K562 (cell line): Measurements from ENCODE around the gene SLBP. TPM values are rescaled to one million over a fixed set of nuclear protein-coding genes. Genes with fewer than 3 reads are reported as not detected.
A peak's percentile ranks its signal among the peaks of the same experiment; 100 is the strongest.

Experiments
- ATAC-seq: fragments of 200-7000 bp; cut with Tn5 transposase; 3 replicates; pipeline ENCODE4 v1.9.1; 2020; ENCODE audit warnings: moderate library complexity
- BruUV-seq: library from RNA; stranded (reverse); fragments of 400-500 nt; replicated peaks from 2 replicates; lab custom pipeline; 2021; lab: Mats Ljungman, UMichigan
- CTCF ChIA-PET: fragments of 300-600 bp; formaldehyde crosslinking; extraction: SDS; loops from one replicate; lab custom pipeline; 2021; ENCODE audit warnings: low intra/inter-chr PET ratio; lab: Yijun Ruan, JAX
- POLR2A ChIA-PET: fragments of 300-600, 350-650 bp; sonication (Branson Sonifier 250); formaldehyde crosslinking; extraction: SDS; loops from one replicate; lab custom pipeline; 2021; ENCODE audit warnings: antibody characterized with exemption, inconsistent platforms; lab: Yijun Ruan, JAX
- DNase-seq, 4 experiments: peaks; one replicate each; pipeline versions ENCODE4 v3.0.0 to v3.0.0-alpha.2; 2011 to 2018; ENCODE audit warnings: low spot score in 3 of 4, mixed read lengths in 3 of 4; ENCODE audit errors: extremely low read depth in 1 of 4
- FAIRE-seq: peaks from 2 replicates; lab custom pipeline; 2011; peaks lifted over from hg19 to GRCh38; lab: Jason Lieb, UNC
- H2AFZ ChIP-seq: 2 replicates; pipeline ENCODE4 v1.6.0; 2011; ENCODE audit warnings: low read depth, low read length, control low read depth, inconsistent platforms
- H3K27ac ChIP-seq: fragments of 200-600 bp; 3 replicates; pipeline ENCODE4 v1.8.0; 2011; ENCODE audit warnings: low read depth, mild to moderate bottlenecking, control low read depth, inconsistent platforms, low read length, moderate library complexity, mixed read lengths; ENCODE audit errors: extremely low read depth
- H3K27me3 ChIP-seq, 2 experiments: fragments of 300-600 bp in 1 of 2; 2 replicates in 1 of 2; 3 replicates in 1 of 2; pipeline versions ENCODE4 v1.6.0 to v1.8.0; 2011; ENCODE audit warnings: inconsistent platforms in 2 of 2, low read length in 2 of 2, mild to moderate bottlenecking in 1 of 2, mixed read lengths in 1 of 2, moderate library complexity in 1 of 2; ENCODE audit not compliant: control insufficient read depth in 2 of 2, insufficient read depth in 2 of 2
- H3K36me3 ChIP-seq: fragments of 300-600 bp; 3 replicates; pipeline ENCODE4 v1.8.0; 2011; ENCODE audit warnings: mild to moderate bottlenecking, low read length, inconsistent platforms; ENCODE audit not compliant: control insufficient read depth, insufficient read depth
- H3K4me1 ChIP-seq, 2 experiments: fragments of 200-600 bp in 1 of 2; replicated peaks in 1 of 2; 2 replicates in 1 of 2; 3 replicates in 1 of 2; pipeline versions ENCODE4 v1.5.1 to v1.8.0; 2011; ENCODE audit warnings: inconsistent platforms in 2 of 2, low read length in 2 of 2, mild to moderate bottlenecking in 1 of 2, mixed read lengths in 1 of 2, moderate library complexity in 1 of 2; ENCODE audit not compliant: control insufficient read depth in 2 of 2, insufficient read depth in 2 of 2
- H3K4me2 ChIP-seq: 2 replicates; pipeline ENCODE4 v1.6.1; 2011; ENCODE audit warnings: low read length, control low read depth, inconsistent platforms, mixed read lengths; ENCODE audit not compliant: insufficient read depth
- H3K4me3 ChIP-seq: fragments of 200-600 bp; sonication (generic), shearing (Covaris generic); 2 replicates; pipeline ENCODE4 v1.5.1; 2016; ENCODE audit warnings: control low read depth, inconsistent platforms
- H3K79me2 ChIP-seq: fragments of 200-600 bp; 3 replicates; pipeline ENCODE4 v1.8.0; 2011; ENCODE audit warnings: low read length, inconsistent platforms; ENCODE audit not compliant: control insufficient read depth, insufficient read depth
- H3K9ac ChIP-seq, 2 experiments: 2 replicates each; pipeline versions ENCODE4 v1.6.0 to v1.6.1; 2011; ENCODE audit warnings: low read depth in 2 of 2, low read length in 2 of 2, control low read depth in 1 of 2, inconsistent platforms in 1 of 2, mild to moderate bottlenecking in 1 of 2, mixed read lengths in 1 of 2; ENCODE audit not compliant: insufficient read depth in 1 of 2
- H3K9me1 ChIP-seq: one replicate; pipeline ENCODE4 v1.6.0; 2011; ENCODE audit warnings: inconsistent platforms, mild to moderate bottlenecking, low read length, moderate library complexity; ENCODE audit not compliant: control insufficient read depth, insufficient read depth
- H3K9me3 ChIP-seq: replicated peaks from 2 replicates; pipeline ENCODE4 v1.5.1; 2011; ENCODE audit warnings: low read depth, low read length, inconsistent platforms; ENCODE audit not compliant: control insufficient read depth, insufficient read depth
- H4K20me1 ChIP-seq: replicated peaks from 2 replicates; pipeline ENCODE4 v1.6.1; 2011; ENCODE audit warnings: low read length, inconsistent platforms, mixed read lengths; ENCODE audit not compliant: control insufficient read depth, insufficient read depth
- NEUROD1 ChIP-seq: fragments of 150-350 bp; IDR thresholded peaks from 2 replicates; pipeline ENCODE4 v1.6.1; 2014; ENCODE audit warnings: borderline replicate concordance, low read length, low read depth; ENCODE audit not compliant: partially characterized antibody
- POLR2G ChIP-seq: fragments of 200-400 bp; formaldehyde crosslinking; IDR thresholded peaks from 2 replicates; pipeline ENCODE4 v1.6.1; 2017; ENCODE audit warnings: low read depth, mild to moderate bottlenecking, antibody characterized with exemption, low read length, moderate library complexity
- ZNF586 ChIP-seq: fragments of 450-650 bp; formaldehyde crosslinking; conservative IDR thresholded peaks from 2 replicates; pipeline ENCODE4 v1.4.0; 2020; ENCODE audit warnings: mild to moderate bottlenecking, moderate library complexity
- WGBS: fragments of 100-300 bp; shearing (Covaris generic); methylation state at CpG from one replicate; pipeline ENCODE4 v1.1.6; 2016; ENCODE audit warnings: low coverage, mixed read lengths; ENCODE audit not compliant: insufficient coverage; ENCODE audit errors: missing lambda C conversion rate; 5-methylcytosine and 5-hydroxymethylcytosine counted together
- in situ Hi-C: fragments of 300-500 bp; cut with MboI; formaldehyde crosslinking; loops from 4 replicates; pipeline ENCODE4 v1.15.0; 2018; ENCODE audit warnings: inconsistent platforms, mixed read lengths
- intact Hi-C: fragments of 100-400 bp; cut with micrococcal nuclease; formaldehyde crosslinking; loops from 2 replicates; pipeline ENCODE4 v1.14.2; 2022
- polyA plus RNA-seq, 8 experiments: library from polyadenylated mRNA; depleted of rRNA in 4 of 8; stranded (reverse) in 5 of 8; unstranded in 3 of 8; fragments of >200 nt; fragmentation: Nextera tagmentation in 2 of 8; fragmentation: Illumina TruSeq in 1 of 8; extraction: Ambion mirVana in 2 of 8; extraction: Trizol in 1 of 8; gene quantifications; 2 replicates each; pipeline versions ENCODE4 v1.2.1 to v1.2.3, GENCODE V29; 2011 to 2014; ENCODE audit warnings: inconsistent platforms in 1 of 8, missing spikeins in 1 of 8
- total RNA-seq, 7 experiments: library from RNA; depleted of rRNA in 6 of 7; stranded (reverse); fragments of >200 nt in 6 of 7; fragmentation: Illumina TruSeq in 2 of 7; extraction: Trizol in 2 of 7; gene quantifications; 2 replicates each; pipeline versions ENCODE4 v1.2.1 to v1.2.3, GENCODE V29; 2011 to 2021; ENCODE audit warnings: low replicate concordance in 1 of 7

SLBP gene
- total and polyA plus RNA-seq, 9 of the 15 experiments (the other 6 are each of a cell fraction or from before 2014, with no cell fraction given): 49.4 to 221 (median 162) TPM

DNA sequence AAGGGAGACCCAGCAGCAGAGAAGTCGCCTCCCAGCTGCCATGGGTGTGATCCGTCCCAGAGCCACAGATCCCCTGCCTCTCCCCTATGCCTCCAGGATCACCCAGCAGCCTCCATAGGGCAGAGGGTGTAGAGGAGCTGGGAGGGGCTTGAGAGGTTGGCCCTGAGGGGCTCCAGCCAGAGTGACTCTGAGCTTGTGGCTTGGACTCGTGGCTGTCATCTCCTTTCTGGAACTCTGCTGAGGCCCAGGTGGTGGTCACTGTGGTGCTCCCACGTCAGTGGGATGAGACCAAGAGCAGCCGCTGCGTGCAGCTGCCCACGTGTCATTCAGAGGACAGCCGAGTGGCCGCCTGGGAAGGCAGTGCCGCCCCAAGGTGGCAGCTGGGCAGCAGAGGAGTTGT lies 13.4 kb upstream of the SLBP start:
- POLR2A ChIA-PET: interaction anchor here (0.6 to 0.7 kb wide), 2 partner anchors 32 to 182 kb away, joined by 3 to 4 read pairs; no protein-coding TSS in a partner anchor
- FAIRE-seq (no peak), ATAC-seq (no peak)
- H4K20me1 ChIP-seq: peaks cover 23% of the 10 kb centered on the region
- BruUV-seq: no TSS peak
- peaks cover 85% of the 10 kb centered on the region for H3K79me2 ChIP-seq
- no peak overlapping the region for H3K4me3 ChIP-seq
- CTCF ChIA-PET: interaction anchor here (1.1 to 2.2 kb wide), 3 partner anchors 33 to 369 kb away, joined by 4 to 20 read pairs (median 5); no protein-coding TSS in a partner anchor
- TF ChIP-seq POLR2G (peak; percentile 18; the same call in 1 of the 2 replicates), NEUROD1 (no peak), ZNF586 (CRISPR knock-in tag) (no peak)
- TF ChIP-seq, all 486 proteins: peak for 1
- no peak for DNase-seq
- Histone ChIP-seq H3K4me2 (no peak overlapping the region), H3K4me1 (peaks cover 10 to 50% of the 10 kb centered on the region in 2 experiments; a peak in 4 of 5 replicates), H3K9me1 (no peaks in the 10 kb centered on the region), H3K9ac (peak overlapping the region in 1 of 2 experiments; percentile 71; a peak in 2 of 4 replicates), H3K36me3 (peaks cover 76% of the 10 kb centered on the region; the same call in 2 of the 3 replicates), H3K27ac (no peak overlapping the region), H2AFZ (no peak overlapping the region), H3K9me3 (no peaks in the 10 kb centered on the region), H3K27me3 (no peaks in the 10 kb centered on the region)
- 82% methylated on average over 9 of the region's 10 CpGs for WGBS
- intact Hi-C loops: loop anchor here (10.0 kb wide), 1 partner anchor 371 kb away; no protein-coding TSS in a partner anchor
- in situ Hi-C loops: no loop called here
